ENCODE results near the gene HMGCLL1.

HMGCLL1 gene

GRCh38 chr6:55531496-55531895 is 47.5 kb downstream of the HMGCLL1 start:
- TF ChIP-seq CTCF (IDR thresholded peaks at IDR 0.05; ENCODE audit: low read depth, low read length), result no peak

GRCh38 chr6:55530931-55531330 is 48.1 kb downstream of the HMGCLL1 start:
- no peak for TF ChIP-seq CTCF (IDR thresholded peaks at IDR 0.05; ENCODE audit: low read depth, low read length)

More at GRCh38 chr6:55531496-55531895, 47.5 kb downstream of the HMGCLL1 start:
- DNase-seq (ENCODE audit: extremely low read depth, low read depth), result no peak

GRCh38 chr6:55528624-55529023 is 50.4 kb downstream of the HMGCLL1 start:
- peak; percentile 10 for TF ChIP-seq CTCF (IDR thresholded peaks at IDR 0.05; ENCODE audit: low read depth, low read length)
- no peak for DNase-seq (ENCODE audit: extremely low read depth, low read depth)

More at GRCh38 chr6:55530931-55531330, 48.1 kb downstream of the HMGCLL1 start:
- DNase-seq (ENCODE audit: extremely low read depth, low read depth), result no peak

- no peak for TF ChIP-seq CTCF (IDR thresholded peaks at IDR 0.05; ENCODE audit: low read depth, low read length)
Observed at GRCh38 chr6:55524441-55524840, 54.6 kb downstream of the HMGCLL1 start.

GRCh38 chr6:55518529-55519060 is 60.4 kb downstream of the HMGCLL1 start:
- DNase-seq (ENCODE audit: extremely low read depth, low read depth), result no peak
- no peak for TF ChIP-seq CTCF (IDR thresholded peaks at IDR 0.05; ENCODE audit: low read depth, low read length)

More at GRCh38 chr6:55524441-55524840, 54.6 kb downstream of the HMGCLL1 start:
- DNase-seq (ENCODE audit: extremely low read depth, low read depth), result no peak

- TF ChIP-seq CTCF (IDR thresholded peaks at IDR 0.05; ENCODE audit: low read depth, low read length), result no peak
- DNase-seq (ENCODE audit: extremely low read depth, low read depth), result no peak
Observed at GRCh38 chr6:55516736-55517135, 62.3 kb downstream of the HMGCLL1 start.

GRCh38 chr6:55512904-55513303 is 66.1 kb downstream of the HMGCLL1 start:
- TF ChIP-seq CTCF (IDR thresholded peaks at IDR 0.05; ENCODE audit: low read depth, low read length), result no peak
- DNase-seq (ENCODE audit: extremely low read depth, low read depth), result no peak
